Right kidney (tissue), 1 donor: ENCODE results near the gene B4GALNT1.
"Not testable (repeated sequence)": the region's sequence is repeated elsewhere in the genome, so short reads cannot be mapped to it uniquely, and the experiment has no call there.

ENCODE experiments used
- DNase-seq: peaks from one replicate; pipeline ENCODE4 v3.0.0-alpha.2; 2016

Gene B4GALNT1

GRCh38 chr12:57620936-57621496 is 12.0 kb downstream of the B4GALNT1 start:
- DNase-seq: peak; percentile 41

- no peak for DNase-seq
These were observed 12.6 kb downstream of the B4GALNT1 start for GRCh38 chr12:57620245-57620935.

DNA sequence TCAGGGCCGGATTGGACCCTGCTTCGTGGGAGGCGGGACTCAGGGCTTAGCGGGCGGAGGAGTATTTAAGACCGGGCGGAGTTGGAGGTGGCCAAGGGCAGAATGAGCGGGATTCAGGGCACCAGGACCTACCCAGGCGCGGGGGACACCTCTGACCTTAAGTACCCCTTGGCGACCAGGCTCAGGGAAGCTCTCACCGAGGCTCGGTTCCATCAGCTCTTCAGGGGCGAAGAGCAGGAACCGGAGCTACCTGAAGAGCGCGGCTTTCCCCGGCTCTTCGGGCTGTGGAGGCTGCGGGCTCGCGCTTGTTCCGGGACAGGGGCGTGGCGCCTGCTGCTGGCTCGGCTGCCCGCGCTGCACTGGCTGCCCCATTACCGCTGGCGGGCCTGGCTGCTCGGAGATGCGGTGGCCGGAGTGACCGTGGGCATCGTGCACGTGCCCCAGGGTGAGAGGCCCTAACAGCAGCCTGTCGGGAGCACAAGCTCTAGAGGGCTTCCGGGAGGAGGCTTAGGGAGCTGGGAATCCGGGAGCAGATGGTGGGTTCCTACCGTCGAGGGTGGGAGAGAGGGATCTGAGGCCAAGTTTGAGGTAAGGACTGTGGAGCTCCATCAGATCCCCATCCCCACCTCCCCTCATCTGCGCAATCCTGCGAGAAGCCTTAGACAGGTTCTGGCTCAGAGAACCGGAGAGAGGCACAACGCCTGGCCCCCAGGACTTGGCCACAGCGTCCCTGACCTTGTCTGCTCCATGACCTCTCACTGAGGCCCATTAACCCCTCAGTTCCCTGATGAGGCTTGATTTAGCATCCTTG is 13.4 kb downstream of the B4GALNT1 start:
- peak; percentile 39 for DNase-seq

GRCh38 chr12:57618966-57619433 is 14.0 kb downstream of the B4GALNT1 start:
- no peak for DNase-seq

DNA sequence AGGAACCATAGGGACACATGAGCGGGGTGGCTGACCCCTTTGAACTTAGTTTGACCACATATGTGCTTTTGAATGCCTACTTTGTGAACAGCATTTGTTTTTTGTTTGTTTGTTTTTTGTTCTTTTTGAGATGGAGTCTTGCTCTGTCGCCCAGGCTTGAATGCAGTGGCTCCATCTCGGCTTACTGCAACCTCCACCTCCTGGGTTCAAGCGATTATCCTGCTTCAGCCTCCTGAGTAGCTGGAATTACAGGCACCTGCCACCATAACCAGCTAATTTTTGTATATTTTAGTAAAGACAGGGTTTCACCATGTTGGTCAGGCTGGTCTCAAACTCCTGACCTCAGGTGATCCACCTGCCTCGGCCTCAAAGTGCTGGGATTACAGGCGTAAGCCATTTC is 14.6 kb downstream of the B4GALNT1 start:
- not testable (repeated sequence) for DNase-seq

GRCh38 chr12:57617942-57618341 is 15.1 kb downstream of the B4GALNT1 start:
- DNase-seq: no peak

GRCh38 chr12:57616383-57617101 is 16.5 kb downstream of the B4GALNT1 start:
- DNase-seq: no peak

DNA sequence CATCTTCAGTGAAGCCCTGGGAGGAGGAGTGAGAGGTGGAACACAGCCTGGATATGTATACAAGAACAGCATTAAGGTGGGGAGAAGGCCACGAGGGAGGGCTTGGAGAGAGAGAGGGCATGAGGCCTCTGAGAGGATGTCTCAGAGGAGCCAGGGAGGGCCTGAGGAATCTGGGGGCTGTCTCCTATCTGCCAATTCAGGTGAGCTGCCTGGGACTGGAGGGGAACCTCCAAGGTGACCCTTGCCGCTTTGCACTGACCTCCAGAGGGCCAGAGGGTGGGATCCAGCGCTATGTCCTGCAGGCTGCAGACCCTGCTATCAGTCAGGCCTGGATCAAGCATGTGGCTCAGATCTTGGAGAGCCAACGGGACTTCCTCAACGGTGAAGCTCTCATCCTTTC is 17.4 kb downstream of the B4GALNT1 start:
- DNase-seq: no peak

- DNase-seq: no peak
These were observed 18.0 kb downstream of the B4GALNT1 start for GRCh38 chr12:57614948-57615500.

- DNase-seq: no peak
These were observed 18.6 kb downstream of the B4GALNT1 start for GRCh38 chr12:57614178-57614947.

- DNase-seq: no peak
These were observed 19.4 kb downstream of the B4GALNT1 start for GRCh38 chr12:57613427-57614109.

GRCh38 chr12:57612711-57613426 is 20.1 kb downstream of the B4GALNT1 start:
- no peak for DNase-seq

- DNase-seq: no peak
These were observed 20.9 kb downstream of the B4GALNT1 start for GRCh38 chr12:57611827-57612710.

- DNase-seq: peak; percentile 73
These were observed 21.7 kb downstream of the B4GALNT1 start, which contains the start of gene ARHGEF25 for GRCh38 chr12:57611108-57611826. ARHGEF25 (plus strand) TSS chr12:57611435; CDS start chr12:57611895, 460 bp downstream.

GRCh38 chr12:57610554-57611107 is 22.4 kb downstream of the B4GALNT1 start:
- peak; percentile 59 for DNase-seq

- DNase-seq: no peak
These were observed 23.0 kb downstream of the B4GALNT1 start for GRCh38 chr12:57609781-57610553.
